IMR-90 (cell line): ENCODE data around the gene TSPEAR. TPM values are rescaled to one million over a fixed set of nuclear protein-coding genes. Genes with fewer than 3 reads are reported as not detected.

ENCODE experiments used
- ATAC-seq: fragments of 200-7000 bp; cut with Tn5 transposase; 2 replicates; pipeline ENCODE4 v1.9.1; 2020; ENCODE audit warnings: low read depth, mild to moderate bottlenecking, moderate library complexity
- BruUV-seq: library from RNA; stranded (reverse); fragments of 400-500 nt; replicated peaks from 2 replicates; lab custom pipeline; 2021; lab: Mats Ljungman, UMichigan
- CTCF ChIA-PET: fragments of 300-600 bp; formaldehyde crosslinking; extraction: SDS; loops from one replicate; lab custom pipeline; 2021; ENCODE audit warnings: antibody characterized with exemption; lab: Yijun Ruan, JAX
- POLR2A ChIA-PET: fragments of 300-600 bp; sonication (Branson Sonifier 250); formaldehyde crosslinking; loops from one replicate; lab custom pipeline; 2022; ENCODE audit warnings: antibody characterized with exemption; ENCODE audit not compliant: unreplicated experiment; lab: Charles Lee
- DNase-seq: peaks from one replicate; pipeline ENCODE4 v3.0.0; 2013
- H2AFZ ChIP-seq: replicated peaks from 2 replicates; pipeline ENCODE3; 2013; ENCODE audit warnings: low read length, mild to moderate bottlenecking; ENCODE audit not compliant: poor library complexity
- H2AK5ac ChIP-seq: 2 replicates; pipeline ENCODE4 v1.6.1; 2013; ENCODE audit warnings: low read depth, low read length, inconsistent platforms
- H2AK9ac ChIP-seq: replicated peaks from 2 replicates; pipeline ENCODE3; 2013; ENCODE audit warnings: mild to moderate bottlenecking, low read depth, low read length, moderate library complexity; ENCODE audit not compliant: poor library complexity
- H2BK120ac ChIP-seq: 2 replicates; pipeline ENCODE4 v1.6.1; 2013; ENCODE audit warnings: low read depth, low read length, inconsistent platforms
- H2BK15ac ChIP-seq: 3 replicates; pipeline ENCODE4 v1.6.1; 2013; ENCODE audit warnings: low read depth, low read length, inconsistent platforms
- H2BK20ac ChIP-seq: 2 replicates; pipeline ENCODE4 v1.6.1; 2013; ENCODE audit warnings: low read depth, mild to moderate bottlenecking, inconsistent platforms, low read length, moderate library complexity
- H2BK5ac ChIP-seq: 2 replicates; pipeline ENCODE4 v1.6.1; 2013; ENCODE audit warnings: mild to moderate bottlenecking, low read depth, low read length, inconsistent platforms; ENCODE audit not compliant: poor library complexity, severe bottlenecking
- H3K14ac ChIP-seq: replicated peaks from 2 replicates; pipeline ENCODE4 v1.6.1; 2013; ENCODE audit warnings: low read depth, low read length, inconsistent platforms
- H3K18ac ChIP-seq: 2 replicates; pipeline ENCODE4 v1.6.1; 2013; ENCODE audit warnings: low read depth, low read length, control low read depth
- H3K23ac ChIP-seq: 2 replicates; pipeline ENCODE4 v1.6.1; 2013; ENCODE audit warnings: low read depth, low read length, inconsistent platforms
- H3K27ac ChIP-seq: 2 replicates; pipeline ENCODE4 v1.5.1; 2013; ENCODE audit warnings: mild to moderate bottlenecking, control low read depth, low read length; ENCODE audit not compliant: insufficient read depth
- H3K27me3 ChIP-seq: 2 replicates; pipeline ENCODE4 v1.6.1; 2013; ENCODE audit warnings: low read length; ENCODE audit not compliant: control insufficient read depth, insufficient read depth
- H3K36me3 ChIP-seq: 2 replicates; pipeline ENCODE4 v1.6.1; 2013; ENCODE audit warnings: low read length, mixed read lengths; ENCODE audit not compliant: control insufficient read depth, insufficient read depth
- H3K4ac ChIP-seq: 2 replicates; pipeline ENCODE4 v1.6.1; 2013; ENCODE audit warnings: low read depth, low read length, inconsistent platforms
- H3K4me1 ChIP-seq: 2 replicates; pipeline ENCODE4 v1.6.1; 2013; ENCODE audit warnings: low read length, mixed read lengths; ENCODE audit not compliant: control insufficient read depth, insufficient read depth
- H3K4me2 ChIP-seq: 2 replicates; pipeline ENCODE4 v1.6.1; 2013; ENCODE audit warnings: low read depth, mild to moderate bottlenecking, control low read depth, low read length, moderate library complexity
- H3K4me3 ChIP-seq: 2 replicates; pipeline ENCODE4 v1.5.1; 2013; ENCODE audit warnings: low read depth, mild to moderate bottlenecking, control low read depth, low read length, moderate library complexity; ENCODE audit not compliant: insufficient read depth
- H3K56ac ChIP-seq: 2 replicates; pipeline ENCODE4 v1.6.1; 2013; ENCODE audit warnings: low read length, inconsistent platforms; ENCODE audit not compliant: insufficient read depth; ENCODE audit errors: extremely low read depth
- H3K79me1 ChIP-seq, 2 experiments: 2 replicates each; pipeline ENCODE4 v1.6.1; 2013; ENCODE audit warnings: low read length in 2 of 2, inconsistent platforms in 1 of 2, low read depth in 1 of 2
- H3K9ac ChIP-seq: 2 replicates; pipeline ENCODE4 v1.6.1; 2013; ENCODE audit warnings: low read depth, low read length, control low read depth
- H3K9me1 ChIP-seq: 2 replicates; pipeline ENCODE4 v1.6.1; 2013; ENCODE audit warnings: low read length, inconsistent platforms; ENCODE audit not compliant: insufficient read depth
- H3K9me3 ChIP-seq: 2 replicates; pipeline ENCODE4 v1.6.1; 2013; ENCODE audit warnings: low read length; ENCODE audit not compliant: control insufficient read depth, insufficient read depth
- H4K20me1 ChIP-seq: 2 replicates; pipeline ENCODE4 v1.6.1; 2013; ENCODE audit warnings: low read length, inconsistent platforms; ENCODE audit not compliant: insufficient read depth
- H4K5ac ChIP-seq: 2 replicates; pipeline ENCODE4 v1.6.1; 2013; ENCODE audit warnings: mild to moderate bottlenecking, low read depth, low read length, control low read depth
- H4K8ac ChIP-seq, 2 experiments: 2 replicates each; pipeline ENCODE4 v1.6.1; 2013; ENCODE audit warnings: low read depth in 2 of 2, low read length in 2 of 2, control low read depth in 1 of 2, inconsistent platforms in 1 of 2
- H4K91ac ChIP-seq: 2 replicates; pipeline ENCODE4 v1.6.1; 2013; ENCODE audit warnings: low read depth, low read length, inconsistent platforms; ENCODE audit not compliant: insufficient read depth
- BHLHE40 ChIP-seq: fragments of 150-350 bp; IDR thresholded peaks from 2 replicates; pipeline ENCODE4 v1.6.1; 2016; ENCODE audit warnings: mild to moderate bottlenecking, low read depth, low read length
- CEBPB ChIP-seq: IDR thresholded peaks from 2 replicates; pipeline ENCODE4 v1.6.1; 2012; ENCODE audit warnings: low read depth, low read length, improper control_type of control experiment
- CHD1 ChIP-seq: IDR thresholded peaks from 2 replicates; pipeline ENCODE4 v1.6.1; 2012; ENCODE audit warnings: low read depth, low read length, improper control_type of control experiment
- FOS ChIP-seq: fragments of 150-350 bp; IDR thresholded peaks from 2 replicates; pipeline ENCODE4 v1.6.1; 2016; ENCODE audit warnings: low read depth, low read length
- MAFK ChIP-seq: IDR thresholded peaks from 2 replicates; pipeline ENCODE4 v1.6.1; 2012; ENCODE audit warnings: low read depth, low read length, improper control_type of control experiment
- RAD21 ChIP-seq: IDR thresholded peaks from 2 replicates; pipeline ENCODE4 v1.6.1; 2012; ENCODE audit warnings: low read length, improper control_type of control experiment
- SMC3 ChIP-seq: fragments of 150-350 bp; IDR thresholded peaks from 2 replicates; pipeline ENCODE4 v1.6.1; 2016; ENCODE audit warnings: low read depth, mild to moderate bottlenecking, antibody characterized with exemption, low read length, moderate library complexity
- WGBS, 2 experiments: methylation state at CpG; one replicate each; pipeline versions ENCODE4 v1.1.5 to v1.1.7; 2013; ENCODE audit warnings: missing lambda C conversion rate in 2 of 2; ENCODE audit not compliant: insufficient read length in 1 of 2; ENCODE audit errors: extremely low coverage in 2 of 2; 5-methylcytosine and 5-hydroxymethylcytosine counted together
- dilution Hi-C: fragments of 300-500 bp; cut with HindIII; formaldehyde crosslinking; loops from one replicate; pipeline ENCODE4 v1.14.3; 2018; ENCODE audit warnings: low sequenced_read_pairs; ENCODE audit not compliant: unreplicated experiment
- in situ Hi-C: fragments of 300-500 bp; cut with MboI; formaldehyde crosslinking; loops from 3 replicates; pipeline ENCODE4 v1.14.3; 2019; ENCODE audit warnings: low sequenced_read_pairs, inconsistent platforms, mixed read lengths
- intact Hi-C: fragments of 100-400 bp; cut with micrococcal nuclease; formaldehyde crosslinking; loops from 2 replicates; pipeline ENCODE4 v1.10.0; 2022
- polyA plus RNA-seq, 3 experiments: library from polyadenylated mRNA; depleted of rRNA; stranded (reverse); fragments of >200 nt; gene quantifications; 2 replicates each; pipeline ENCODE4 v1.2.3, GENCODE V29; 2012; ENCODE audit warnings: low replicate concordance in 1 of 3
- total RNA-seq: library from RNA; depleted of rRNA; stranded (reverse); fragments of >200 nt; gene quantifications from 2 replicates; pipeline ENCODE4 v1.2.3, GENCODE V29; 2012
- TF ChIP-seq, protein P1 (sequence below): fragments of 150-350 bp; IDR thresholded peaks from 2 replicates; pipeline ENCODE4 v1.6.1; 2016; ENCODE audit warnings: low read depth, mild to moderate bottlenecking, low read length, moderate library complexity, borderline replicate concordance

TSPEAR gene
- total and polyA plus RNA-seq, 2 of the 4 experiments (the other 2 are of a cell fraction): not detected

DNA sequence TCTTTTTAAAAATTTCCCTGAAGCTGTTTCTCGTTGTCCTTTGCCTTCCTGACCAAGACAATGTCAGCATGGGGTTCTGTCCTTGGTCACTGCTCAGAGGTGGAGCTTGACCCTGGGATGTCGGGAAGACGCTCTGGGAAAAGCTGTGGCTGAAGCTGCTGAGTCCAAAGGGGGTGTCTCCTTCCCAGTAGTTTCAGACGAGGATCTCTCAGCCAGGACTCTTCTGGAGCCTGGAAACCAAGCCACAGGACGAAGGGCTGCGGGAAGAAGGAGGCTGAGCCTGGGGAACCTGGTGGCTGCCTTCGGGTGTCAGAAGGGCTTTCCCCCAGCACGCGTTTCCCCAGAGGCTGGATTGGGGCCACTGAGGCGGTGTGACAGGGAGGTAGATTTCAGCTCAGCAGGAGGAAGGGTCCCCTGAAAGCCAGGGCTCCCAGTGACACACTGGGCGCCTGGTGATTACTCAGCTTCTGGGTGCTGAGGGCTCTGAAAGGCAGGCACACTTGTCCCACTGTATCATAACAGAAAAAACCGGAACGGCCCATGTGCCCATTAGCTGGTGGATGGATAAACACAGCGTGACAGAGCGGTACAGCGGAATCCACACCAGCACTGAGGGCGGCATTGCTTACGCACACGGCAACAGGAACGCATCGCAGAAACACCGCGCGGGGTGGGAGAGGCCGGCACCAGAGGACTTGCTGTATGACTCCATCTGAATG, 24.4 kb downstream of the TSPEAR start:
- H3K4me2 ChIP-seq: no peak overlapping the region
- POLR2A ChIA-PET: no interaction called here
- intact Hi-C loops: no loop called here
- H2BK5ac ChIP-seq: no peak overlapping the region
- no TSS peak for BruUV-seq
- TF ChIP-seq SMC3 (no peak), BHLHE40 (no peak), MAFK (no peak), RAD21 (no peak), FOS (no peak), CEBPB (no peak), CHD1 (no peak)
- TF ChIP-seq, protein P1, sequence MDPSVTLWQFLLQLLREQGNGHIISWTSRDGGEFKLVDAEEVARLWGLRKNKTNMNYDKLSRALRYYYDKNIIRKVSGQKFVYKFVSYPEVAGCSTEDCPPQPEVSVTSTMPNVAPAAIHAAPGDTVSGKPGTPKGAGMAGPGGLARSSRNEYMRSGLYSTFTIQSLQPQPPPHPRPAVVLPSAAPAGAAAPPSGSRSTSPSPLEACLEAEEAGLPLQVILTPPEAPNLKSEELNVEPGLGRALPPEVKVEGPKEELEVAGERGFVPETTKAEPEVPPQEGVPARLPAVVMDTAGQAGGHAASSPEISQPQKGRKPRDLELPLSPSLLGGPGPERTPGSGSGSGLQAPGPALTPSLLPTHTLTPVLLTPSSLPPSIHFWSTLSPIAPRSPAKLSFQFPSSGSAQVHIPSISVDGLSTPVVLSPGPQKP: no peak
- no peak overlapping the region for H3K4me3 ChIP-seq
- H3K9me1 ChIP-seq: no peaks in the 10 kb centered on the region
- in situ Hi-C loops: no loop called here
- no peak overlapping the region for H4K91ac ChIP-seq
- no peak overlapping the region for H2AFZ ChIP-seq
- CTCF ChIA-PET: no interaction called here
- peaks cover 32% of the 10 kb centered on the region for H3K27me3 ChIP-seq
- no peak overlapping the region for H2AK9ac ChIP-seq
- dilution Hi-C loops: no loop called here
- no peak overlapping the region for H3K4ac ChIP-seq
- no peak overlapping the region for H2BK120ac ChIP-seq
- no peak overlapping the region for H2AK5ac ChIP-seq
- no peak overlapping the region for H3K18ac ChIP-seq
- no peaks in the 10 kb centered on the region for H3K36me3 ChIP-seq
- no peaks in the 10 kb centered on the region for H3K4me1 ChIP-seq
- ATAC-seq (no peak), DNase-seq (no peak)
- H3K23ac ChIP-seq: no peak overlapping the region
- H3K9ac ChIP-seq: no peak overlapping the region
- H3K79me1 ChIP-seq: no peaks in the 10 kb centered on the region
- no peak overlapping the region for H3K56ac ChIP-seq
- no peaks in the 10 kb centered on the region for H3K9me3 ChIP-seq
- WGBS, 2 experiments: 45% methylated on average over 6 of the region's 25 CpGs; no CpG with 5 or more reads in 1 of the 2 experiments
- no peak overlapping the region for H4K5ac ChIP-seq
- H4K20me1 ChIP-seq: no peaks in the 10 kb centered on the region
- H4K8ac ChIP-seq: no peak overlapping the region
- no peak overlapping the region for H2BK15ac ChIP-seq
- H3K14ac ChIP-seq: no peak overlapping the region
- no peak overlapping the region for H3K27ac ChIP-seq
- H2BK20ac ChIP-seq: no peak overlapping the region
